ENCODE data around the gene PC.

PC gene

GRCh38 chr11:66953081-66953833 lies 4.9 kb downstream of the PC start:
- FAIRE-seq (no peak), DNase-seq (ENCODE audit: low spot score) (no peak)

GRCh38 chr11:66951927-66952337 lies 6.3 kb downstream of the PC start:
- FAIRE-seq = no peak
- DNase-seq (ENCODE audit: low spot score) = no peak

- FAIRE-seq = no peak
- DNase-seq (ENCODE audit: low spot score) = no peak
These were observed 7.0 kb downstream of the PC start for GRCh38 chr11:66951135-66951534.

GRCh38 chr11:66950112-66950535 lies 8.1 kb downstream of the PC start:
- DNase-seq (ENCODE audit: low spot score) (peak; percentile 87), FAIRE-seq (peak; percentile 44)

- no peak for FAIRE-seq
- DNase-seq (ENCODE audit: low spot score) = no peak
These were observed 19.5 kb downstream of the PC start for GRCh38 chr11:66938582-66939135.

GRCh38 chr11:66937193-66937733 lies 20.9 kb downstream of the PC start:
- no peak for FAIRE-seq
- no peak for DNase-seq (ENCODE audit: low spot score)

GRCh38 chr11:66936311-66936711 lies 21.9 kb downstream of the PC start:
- FAIRE-seq (no peak), DNase-seq (ENCODE audit: low spot score) (no peak)

- FAIRE-seq (no peak), DNase-seq (ENCODE audit: low spot score) (no peak)
These were observed 23.0 kb downstream of the PC start for GRCh38 chr11:66934950-66935779.

- no peak for DNase-seq (ENCODE audit: low spot score)
- FAIRE-seq = no peak
These were observed 24.7 kb downstream of the PC start for GRCh38 chr11:66933531-66933930.

- FAIRE-seq (no peak), DNase-seq (ENCODE audit: low spot score) (no peak)
These were observed 25.6 kb downstream of the PC start for GRCh38 chr11:66932543-66932942.

GRCh38 chr11:66929753-66930152 lies 28.4 kb downstream of the PC start:
- FAIRE-seq (no peak), DNase-seq (ENCODE audit: low spot score) (no peak)

- no peak for FAIRE-seq
These were observed 33.9 kb downstream of the PC start for GRCh38 chr11:66924272-66924671.

GRCh38 chr11:66922551-66922950 lies 35.6 kb downstream of the PC start:
- DNase-seq (ENCODE audit: low spot score) = no peak
- no peak for FAIRE-seq

More at GRCh38 chr11:66924272-66924671, 33.9 kb downstream of the PC start:
- DNase-seq (ENCODE audit: low spot score) = no peak

- DNase-seq (ENCODE audit: low spot score) (no peak), FAIRE-seq (no peak)
These were observed 37.0 kb downstream of the PC start for GRCh38 chr11:66920978-66921784.

GRCh38 chr11:66919923-66920322 lies 38.3 kb downstream of the PC start:
- FAIRE-seq (no peak), DNase-seq (ENCODE audit: low spot score) (no peak)

GRCh38 chr11:66918741-66919140 lies 39.4 kb downstream of the PC start:
- no peak for FAIRE-seq

GRCh38 chr11:66915866-66916265 lies 42.3 kb downstream of the PC start:
- DNase-seq (ENCODE audit: low spot score) = no peak
- no peak for FAIRE-seq

More at GRCh38 chr11:66918741-66919140, 39.4 kb downstream of the PC start:
- DNase-seq (ENCODE audit: low spot score) = no peak

- FAIRE-seq (no peak), DNase-seq (ENCODE audit: low spot score) (no peak)
These were observed 42.9 kb downstream of the PC start for GRCh38 chr11:66915046-66915832.

- no peak for FAIRE-seq
These were observed 43.7 kb downstream of the PC start for GRCh38 chr11:66914505-66914904.

GRCh38 chr11:66912911-66913310 lies 45.3 kb downstream of the PC start:
- DNase-seq (ENCODE audit: low spot score) (no peak), FAIRE-seq (no peak)

More at GRCh38 chr11:66914505-66914904, 43.7 kb downstream of the PC start:
- DNase-seq (ENCODE audit: low spot score) = no peak

Data from RCC 7860 (cell line).